Fibroblast of upper back skin (primary cell): Measurements from ENCODE around the gene HOATZ.

Source experiments
- DNase-seq: peaks from one replicate; pipeline ENCODE4 v3.0.0-alpha.2; 2013

The HOATZ gene

DNA sequence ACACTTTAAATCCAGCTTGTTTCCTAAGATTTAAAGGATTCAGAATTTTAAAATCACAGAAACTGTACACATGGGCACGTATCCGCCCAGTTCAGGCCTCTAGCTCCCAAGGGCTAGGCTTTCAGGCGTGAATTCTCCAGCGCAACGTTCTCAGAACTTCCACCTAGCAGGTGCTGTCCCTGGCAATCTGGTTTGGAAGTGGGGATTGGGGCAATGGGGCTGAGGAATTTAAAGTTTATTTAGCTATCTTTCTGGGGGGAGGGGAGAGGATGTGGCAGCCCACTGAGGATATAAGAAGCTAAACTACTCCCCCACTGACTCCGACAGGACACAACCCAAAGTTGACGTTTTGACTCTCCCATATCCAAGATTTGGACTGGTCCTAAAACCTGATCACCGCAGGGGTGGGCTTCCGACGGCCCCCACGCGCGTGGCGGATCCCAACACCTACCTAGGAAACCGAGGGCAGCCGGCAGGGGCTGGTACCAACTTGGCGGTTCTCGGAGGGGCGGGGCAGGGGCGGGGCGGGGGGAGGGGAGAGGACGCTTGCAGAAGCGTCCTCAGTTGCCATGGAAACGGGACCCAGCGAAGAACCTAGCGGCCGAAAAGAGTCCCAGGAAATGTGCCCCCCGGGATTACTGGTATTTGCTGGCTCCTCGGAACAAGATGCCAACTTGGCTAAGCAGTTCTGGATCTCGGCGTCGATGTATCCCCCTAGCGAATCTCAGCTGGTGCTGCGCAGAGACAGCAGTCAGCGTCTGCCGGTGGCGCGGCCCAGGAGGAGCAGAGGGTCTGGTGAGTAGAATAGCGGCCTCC is at the start of gene HOATZ:
TSS of gene HOATZ (plus strand) at position 563 of the 816 bp plus-strand sequence. CDS start at position 570, 7 bp downstream.
- DNase-seq: no peak

GRCh38 chr11:111465400-111465799 is 49.2 kb upstream of the HOATZ start:
- DNase-seq: peak; percentile 78

DNA sequence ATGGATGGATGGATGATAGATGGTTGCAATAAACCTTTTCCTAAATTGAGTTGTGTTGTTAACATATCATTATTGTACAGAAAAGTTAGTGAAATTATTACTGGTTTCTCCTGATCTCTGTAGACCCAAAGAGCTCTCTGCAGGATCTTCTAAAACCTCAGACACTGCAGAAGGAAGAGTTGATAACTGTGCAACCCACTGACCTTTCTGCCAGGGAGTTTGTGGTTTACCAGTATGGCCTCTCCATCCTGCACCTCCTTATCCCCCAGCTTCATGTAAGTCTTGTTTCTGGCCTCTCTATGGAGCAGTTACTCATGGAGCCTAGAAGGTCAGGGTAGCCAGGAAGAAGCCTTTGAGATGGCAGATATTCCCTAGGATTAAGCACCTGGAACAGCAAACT is 48.0 kb upstream of the HOATZ start:
- DNase-seq: no peak

GRCh38 chr11:111469200-111469599 is 45.4 kb upstream of the HOATZ start:
- peak; percentile 63 for DNase-seq

DNA sequence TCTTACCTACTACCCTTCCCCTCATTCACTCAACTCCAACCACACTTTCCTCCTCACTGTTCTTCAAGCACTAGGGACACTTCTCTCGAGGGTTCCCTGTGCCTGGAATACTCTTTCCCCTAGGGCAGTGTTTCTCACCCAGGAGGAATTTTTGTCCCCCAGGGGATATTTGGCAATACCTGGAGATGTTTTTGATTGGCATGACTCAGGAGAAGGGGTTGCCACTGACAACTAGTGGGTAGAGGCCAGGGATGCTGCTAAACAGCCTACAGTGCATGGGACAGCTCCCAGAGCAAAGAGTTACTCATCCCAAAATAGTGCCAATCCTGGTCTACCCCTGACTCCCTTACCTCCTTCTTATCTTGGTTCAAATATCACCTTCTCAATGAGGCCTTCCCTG is 42.4 kb upstream of the HOATZ start:
- no peak for DNase-seq

- no peak for DNase-seq
These were observed 40.1 kb upstream of the HOATZ start for GRCh38 chr11:111474432-111474831.

DNA sequence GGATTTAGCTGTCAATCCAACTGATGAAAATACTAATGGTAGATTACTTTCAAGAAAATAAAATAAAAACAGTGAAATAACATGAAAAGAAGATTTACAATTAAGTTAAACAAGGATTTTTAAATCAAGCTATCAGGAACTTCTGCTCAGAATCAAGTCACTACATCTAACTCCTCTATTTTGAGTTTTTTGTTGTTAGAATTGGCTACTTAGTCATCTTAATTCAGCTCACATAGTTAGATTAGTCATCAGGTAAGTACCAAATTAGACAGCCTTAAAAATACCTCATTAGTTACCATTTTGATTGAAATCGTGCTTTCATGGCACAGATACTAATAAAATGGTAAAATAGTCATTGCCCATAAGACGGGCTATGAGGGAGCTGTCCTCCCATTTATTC is 38.2 kb upstream of the HOATZ start:
- DNase-seq: peak; percentile 20

GRCh38 chr11:111476956-111477355 is 37.6 kb upstream of the HOATZ start:
- DNase-seq: no peak

GRCh38 chr11:111477898-111478297 is 36.7 kb upstream of the HOATZ start:
- no peak for DNase-seq

- no peak for DNase-seq
These were observed 34.9 kb upstream of the HOATZ start for GRCh38 chr11:111479666-111480065.

DNA sequence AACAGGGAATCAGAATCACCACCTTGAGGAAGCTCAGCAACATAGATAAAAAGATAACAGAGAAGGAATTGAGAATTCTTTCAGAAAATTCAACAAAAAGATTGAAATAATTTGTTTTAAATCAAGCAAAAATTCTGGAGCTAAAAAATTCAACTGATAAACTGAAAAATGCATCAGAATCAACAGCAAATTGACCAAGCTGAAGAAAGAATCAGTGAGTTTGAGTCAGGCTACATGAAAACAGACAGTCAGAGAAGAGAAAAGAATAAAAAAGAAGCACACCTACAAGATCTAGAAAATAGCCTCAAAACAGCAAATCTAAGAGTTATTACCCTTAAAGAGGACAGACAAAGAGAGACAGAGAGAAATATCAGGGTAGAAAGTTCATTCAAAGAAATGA is 31.1 kb upstream of the HOATZ start:
- no peak for DNase-seq

GRCh38 chr11:111490496-111490895 is 24.1 kb upstream of the HOATZ start:
- DNase-seq: no peak

GRCh38 chr11:111494040-111494439 is 20.5 kb upstream of the HOATZ start:
- DNase-seq: no peak

DNA sequence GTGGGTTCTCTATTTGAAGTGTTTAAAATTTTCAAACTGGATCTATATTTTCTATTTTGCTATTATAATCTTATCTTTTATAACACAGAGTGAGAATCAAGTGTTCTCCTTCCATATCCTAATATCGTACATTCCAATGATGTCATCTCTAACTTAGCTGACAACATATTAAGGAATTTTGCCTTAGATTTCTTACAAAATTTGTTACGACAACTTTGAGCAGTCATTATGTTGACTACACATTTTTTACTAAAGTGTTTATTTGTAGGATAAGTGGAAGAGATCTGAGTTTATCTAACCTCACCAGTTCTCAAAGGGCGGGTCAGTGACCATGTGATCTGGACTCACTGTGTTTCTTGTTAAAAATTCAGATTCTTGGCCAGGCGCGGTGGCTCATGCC is 15.1 kb upstream of the HOATZ start:
- DNase-seq: no peak

- no peak for DNase-seq
These were observed 14.1 kb upstream of the HOATZ start for GRCh38 chr11:111500481-111500880.

DNA sequence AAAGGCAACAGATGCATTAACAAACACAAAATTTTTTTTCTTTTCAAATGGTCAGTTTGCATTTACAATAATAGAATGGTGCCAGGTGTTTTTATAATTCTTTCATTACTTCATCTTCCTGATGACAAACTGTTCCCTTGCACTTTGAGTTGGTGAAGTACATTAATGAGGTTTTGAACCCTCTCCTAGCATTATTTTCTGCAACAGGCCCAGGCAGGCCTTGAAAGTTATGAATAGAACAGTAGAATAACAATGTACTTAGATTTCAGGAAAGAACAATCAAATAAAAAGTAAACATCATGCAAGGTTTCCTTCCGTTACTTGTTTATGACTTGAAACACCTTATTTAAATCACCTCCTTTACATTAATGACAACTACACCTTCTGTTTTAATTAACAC is 12.0 kb upstream of the HOATZ start:
- no peak for DNase-seq

GRCh38 chr11:111510311-111510710 is 4.3 kb upstream of the HOATZ start:
- no peak for DNase-seq

GRCh38 chr11:111512296-111513239 is 2.0 kb upstream of the HOATZ start, which contains the start of gene BTG4:
Gene BTG4 (minus strand): TSS chr11:111512386. CDS start chr11:111498776, 13,610 bp downstream.
- no peak for DNase-seq

GRCh38 chr11:111513240-111513605 is 1.4 kb upstream of the HOATZ start:
- no peak for DNase-seq

- DNase-seq: no peak
These were observed 1.0 kb downstream of the HOATZ start for GRCh38 chr11:111515591-111515990.

DNA sequence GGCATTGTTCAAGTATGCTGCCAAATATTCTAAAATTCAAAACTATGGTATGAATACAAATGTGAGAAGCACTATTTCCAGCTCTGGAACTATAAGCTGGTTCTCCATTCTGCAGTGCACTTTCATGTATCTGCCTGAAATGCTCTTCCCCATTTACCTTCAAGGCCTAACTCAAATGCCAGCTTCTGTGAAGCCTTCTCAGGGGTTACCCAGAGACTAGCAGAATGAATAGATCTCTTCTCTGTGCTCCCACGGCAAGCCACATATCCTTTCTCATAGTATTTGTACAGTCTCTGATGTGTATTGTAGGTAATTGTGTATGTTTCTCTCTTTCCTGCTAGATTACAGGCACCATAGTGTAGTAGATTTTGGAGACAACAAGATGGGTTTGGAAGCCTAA is 4.1 kb downstream of the HOATZ start:
- DNase-seq: no peak

- DNase-seq: peak; percentile 69
These were observed 6.0 kb downstream of the HOATZ start for GRCh38 chr11:111520560-111520959.

- DNase-seq: peak; percentile 47
These were observed 6.6 kb downstream of the HOATZ start for GRCh38 chr11:111521135-111521534.

DNA sequence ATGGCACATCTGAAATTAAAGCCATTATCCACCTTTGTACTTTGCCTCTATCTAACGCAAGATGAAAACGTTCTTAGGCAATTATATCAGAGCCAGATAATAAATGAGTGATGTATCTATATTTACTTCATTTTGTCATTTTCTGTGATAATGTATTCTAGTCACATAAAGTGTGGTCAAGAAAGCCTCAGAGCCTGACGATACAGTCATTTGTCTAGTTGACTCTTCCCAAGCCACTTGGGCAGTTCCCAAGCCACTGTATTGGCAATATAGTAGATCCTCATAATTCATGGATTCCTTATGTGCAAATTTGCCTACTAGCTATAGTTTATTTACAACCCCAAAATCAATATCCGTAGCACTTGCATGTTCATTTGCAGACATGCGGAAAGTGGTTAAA is 7.8 kb downstream of the HOATZ start:
- DNase-seq: no peak
